HG03064 (cell line): ENCODE measurements around the gene DYNAP.

Experiments
- ATAC-seq: cut with Tn5 transposase; IDR thresholded peaks from one replicate; pipeline ENCODE4 v1.9.1; 2021; ENCODE audit warnings: low read depth; ENCODE audit not compliant: unreplicated experiment

DYNAP gene, protein sequence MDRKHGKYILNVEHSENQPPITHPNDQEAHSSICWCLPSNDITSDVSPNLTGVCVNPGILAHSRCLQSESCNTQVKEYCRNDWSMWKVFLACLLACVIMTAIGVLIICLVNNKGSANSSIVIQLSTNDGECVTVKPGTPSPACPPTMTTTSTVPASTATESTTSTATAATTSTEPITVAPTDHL

DNA sequence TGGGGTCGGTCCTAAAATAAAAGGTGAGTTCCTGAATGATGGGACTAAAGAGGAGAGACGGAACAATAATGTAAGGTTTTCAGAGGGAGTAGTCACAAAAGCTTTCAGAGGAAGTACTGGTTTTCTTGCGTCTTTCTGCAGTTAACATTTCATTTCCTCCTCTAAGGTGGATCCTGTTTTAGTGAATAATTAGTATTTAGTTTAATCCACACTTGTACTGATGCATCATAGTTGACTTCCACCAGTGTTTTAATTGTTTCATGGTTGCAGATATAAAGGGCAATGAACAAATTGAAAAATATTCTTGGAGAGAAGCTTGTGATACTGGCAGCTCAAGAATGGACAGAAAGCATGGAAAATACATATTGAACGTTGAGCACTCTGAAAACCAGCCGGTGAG lies at the start of gene DYNAP:
TSS of gene DYNAP (plus strand) at position 301 of the 400 bp plus-strand sequence. CDS start at position 339, 38 bp downstream.
- no peak for ATAC-seq

DNA sequence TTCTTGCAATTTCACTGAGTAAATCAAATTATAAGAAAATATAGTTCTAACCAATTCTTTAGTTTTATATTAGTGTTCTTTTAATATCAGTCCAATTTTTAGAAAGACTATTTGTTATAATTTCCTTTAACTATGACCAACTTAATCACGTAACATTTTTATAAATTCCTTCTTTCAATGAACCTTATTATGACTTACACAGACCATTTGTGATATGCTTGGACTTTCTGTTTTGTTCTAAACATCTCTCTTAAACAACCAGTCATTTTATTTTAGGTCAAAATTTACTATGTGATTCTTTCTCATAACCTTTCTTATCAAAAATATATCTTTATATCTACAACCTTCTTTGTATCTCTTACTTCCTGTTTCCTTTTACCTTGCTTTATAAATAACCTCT lies 39.5 kb upstream of the DYNAP start:
- ATAC-seq, result no peak

DNA sequence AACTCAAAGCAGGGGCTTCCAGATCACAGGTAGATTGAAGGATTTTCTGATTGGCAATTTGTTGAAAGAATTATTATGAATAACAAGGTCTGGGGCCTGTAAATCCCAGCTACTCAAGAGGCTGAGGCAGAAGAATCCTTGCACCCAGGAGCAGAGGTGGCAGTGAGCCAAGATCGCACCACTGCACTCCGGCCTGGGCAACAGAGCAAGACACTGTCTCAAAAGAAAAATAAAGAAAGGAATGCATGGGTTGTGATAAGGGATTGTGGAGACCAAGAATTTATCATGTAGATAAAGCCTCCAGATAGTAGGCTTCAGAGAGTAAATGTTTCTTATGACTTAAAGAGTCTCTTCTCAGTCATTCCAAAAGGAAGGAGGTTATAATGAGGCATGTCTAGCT lies 35.8 kb upstream of the DYNAP start:
- no peak for ATAC-seq

DNA sequence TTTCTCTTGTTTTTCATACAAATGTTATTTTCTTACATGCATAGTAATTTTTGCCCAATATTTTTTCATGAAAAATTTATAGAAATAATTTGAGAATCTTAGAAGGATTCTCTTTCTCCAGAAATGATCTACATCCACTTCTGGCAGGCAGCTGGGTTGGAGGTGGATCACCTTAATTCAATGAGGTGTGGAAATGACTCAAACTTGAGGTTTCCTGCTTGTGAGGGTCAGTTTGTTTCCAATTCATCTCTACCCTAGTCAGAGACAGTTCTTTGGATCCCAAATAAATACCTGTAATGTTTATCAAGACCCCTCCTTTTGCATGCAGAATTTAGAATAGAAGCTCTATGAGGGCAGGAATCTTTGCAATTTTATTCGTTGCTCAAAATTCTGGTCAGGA lies 35.0 kb upstream of the DYNAP start:
- ATAC-seq, result no peak

DNA sequence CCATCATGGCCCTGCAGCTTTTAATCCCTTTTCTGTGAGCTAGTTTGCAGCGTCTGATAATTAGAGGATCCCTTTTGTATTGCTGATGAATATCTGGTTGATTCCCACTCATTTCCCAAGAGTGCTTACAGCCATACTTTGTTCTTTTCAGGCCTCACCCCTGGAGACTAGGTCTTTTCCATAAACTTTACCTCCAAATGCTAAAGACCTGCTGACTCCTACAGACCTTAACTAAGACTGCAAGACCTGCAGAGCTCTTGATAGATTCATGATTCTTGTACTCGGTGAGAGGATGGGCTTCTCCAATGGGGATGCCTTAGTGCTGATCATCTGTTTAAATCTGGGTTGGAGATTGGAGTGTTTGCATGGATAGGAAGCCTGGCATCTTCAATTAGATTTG lies 33.1 kb upstream of the DYNAP start:
- no peak for ATAC-seq

DNA sequence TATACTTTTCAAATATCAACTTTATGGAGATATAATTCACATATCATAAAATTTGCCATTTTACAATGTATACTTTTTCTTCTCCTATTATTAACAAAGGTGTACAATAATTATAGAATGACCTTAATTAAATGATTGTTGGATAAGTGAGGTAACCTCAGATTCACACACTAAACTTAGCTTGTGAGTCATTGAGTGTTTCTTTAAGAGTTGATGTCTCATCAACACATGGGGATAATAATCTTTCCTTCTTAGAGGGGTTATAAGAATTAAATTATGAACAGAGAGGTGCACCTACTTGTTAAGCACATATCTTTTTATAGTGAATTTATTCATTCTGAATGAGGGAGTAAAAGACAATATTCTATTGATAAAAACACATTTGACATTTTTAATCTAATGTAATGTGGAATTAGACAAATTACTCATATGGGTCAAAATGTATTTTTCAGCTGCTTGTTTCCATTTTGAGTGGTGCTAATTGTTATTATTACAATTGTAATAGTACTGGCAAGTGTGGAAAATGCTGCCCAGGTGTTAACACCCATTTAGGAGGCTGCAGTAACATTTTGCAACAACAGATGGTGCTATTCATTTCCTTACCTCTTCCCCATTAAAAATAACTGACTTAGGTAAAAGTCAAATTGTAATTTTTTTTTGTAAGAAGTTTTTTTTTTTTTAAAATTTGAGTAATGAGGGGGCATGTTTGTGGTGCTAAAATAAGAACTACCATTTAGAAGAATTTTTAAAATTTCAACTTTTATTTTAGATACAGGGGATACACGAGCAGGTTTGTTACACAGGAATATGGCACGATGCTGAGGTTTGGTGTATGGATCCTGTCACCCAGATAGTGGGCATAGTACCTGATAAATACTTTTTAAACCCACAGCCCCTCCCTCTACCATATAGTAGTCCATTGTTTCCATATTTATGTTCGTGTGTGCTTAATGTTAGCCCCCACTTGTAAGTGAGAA lies 32.1 kb upstream of the DYNAP start:
- ATAC-seq, result no peak

DNA sequence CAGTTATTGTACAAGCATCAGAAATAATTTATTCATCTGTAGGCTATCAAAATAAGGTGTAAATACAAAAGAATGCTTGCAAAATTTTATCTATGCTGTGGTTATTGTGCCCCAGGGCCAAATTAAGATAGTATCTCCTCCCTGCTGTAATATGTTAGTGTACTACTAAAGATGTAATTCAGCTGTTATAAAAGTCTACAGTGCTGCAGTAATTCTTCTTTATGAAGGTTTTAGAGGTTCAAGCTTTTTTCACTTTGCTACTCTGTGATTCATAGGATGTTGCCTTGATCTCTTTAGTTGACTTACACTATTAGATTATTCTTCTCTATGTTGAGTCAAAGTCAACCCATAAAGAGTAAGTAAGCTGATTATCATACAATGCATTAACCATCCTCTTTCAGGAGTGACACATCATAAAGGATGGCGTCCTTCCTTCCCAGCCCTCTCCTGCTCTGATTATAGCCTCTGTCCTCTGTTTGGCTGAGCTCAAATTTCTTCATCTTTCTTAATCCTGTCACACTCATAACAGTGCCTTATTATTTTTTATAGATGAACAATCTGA lies 29.3 kb upstream of the DYNAP start:
- no peak for ATAC-seq

DNA sequence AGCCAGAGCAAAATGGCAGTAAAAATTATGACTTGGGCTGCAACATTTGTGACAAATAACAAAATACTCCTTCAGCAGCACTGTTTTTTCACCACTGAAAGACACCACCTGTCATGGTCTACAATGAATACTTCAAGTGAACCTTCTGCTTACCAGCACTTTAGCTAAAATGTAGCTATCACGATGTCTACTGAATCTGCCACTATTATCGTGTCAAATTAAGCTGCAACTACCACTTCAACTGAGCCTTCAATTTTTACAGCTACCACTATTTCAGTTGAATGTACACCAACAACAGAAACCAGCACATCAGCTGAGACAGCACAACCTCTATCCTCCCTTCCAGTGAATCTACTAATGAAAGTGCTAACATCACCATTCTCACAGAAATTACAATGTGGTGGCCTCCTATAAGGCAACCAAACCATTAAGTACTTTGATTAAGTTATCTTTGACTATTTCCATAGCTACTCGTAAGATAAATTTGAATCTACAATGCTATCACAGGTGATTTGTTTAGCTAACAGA lies 10.8 kb upstream of the DYNAP start:
- ATAC-seq, result no peak

DNA sequence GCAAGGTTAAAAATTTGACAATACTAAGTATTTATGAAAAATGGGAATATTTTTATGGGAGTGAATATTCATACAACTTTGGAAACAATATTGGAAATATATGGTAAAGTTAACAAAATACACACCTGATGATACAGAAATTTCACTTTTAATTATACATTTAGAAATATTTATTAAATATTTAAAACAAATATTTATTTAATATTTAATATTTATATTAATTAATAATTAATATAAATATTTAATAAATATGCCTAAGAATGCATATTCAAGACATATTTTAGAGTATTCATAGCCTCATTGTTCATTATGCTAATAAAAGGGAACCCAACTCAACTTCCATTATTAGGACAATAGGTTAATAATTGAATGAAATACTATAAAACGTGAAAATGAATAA lies 7.0 kb upstream of the DYNAP start:
- ATAC-seq, result no peak

DNA sequence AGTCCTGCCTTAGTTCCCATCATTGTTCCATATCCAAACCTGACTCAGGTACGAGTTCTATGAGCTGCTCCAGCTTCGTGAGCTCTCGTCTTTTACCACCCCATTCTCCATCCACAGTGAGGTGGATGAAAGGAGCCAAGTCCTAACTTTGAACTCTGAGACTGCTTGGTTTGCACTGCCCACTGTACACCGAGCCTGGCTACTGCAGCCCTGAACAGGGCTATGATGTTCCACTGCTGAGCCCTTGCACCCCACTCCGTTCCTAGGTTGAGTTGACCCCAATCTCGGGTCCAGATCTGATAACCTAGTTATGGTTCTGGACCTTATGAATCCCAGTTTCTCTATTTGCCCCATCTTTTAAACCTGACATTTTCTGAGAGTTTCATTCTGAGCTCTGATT lies 5.3 kb upstream of the DYNAP start:
- no peak for ATAC-seq

DNA sequence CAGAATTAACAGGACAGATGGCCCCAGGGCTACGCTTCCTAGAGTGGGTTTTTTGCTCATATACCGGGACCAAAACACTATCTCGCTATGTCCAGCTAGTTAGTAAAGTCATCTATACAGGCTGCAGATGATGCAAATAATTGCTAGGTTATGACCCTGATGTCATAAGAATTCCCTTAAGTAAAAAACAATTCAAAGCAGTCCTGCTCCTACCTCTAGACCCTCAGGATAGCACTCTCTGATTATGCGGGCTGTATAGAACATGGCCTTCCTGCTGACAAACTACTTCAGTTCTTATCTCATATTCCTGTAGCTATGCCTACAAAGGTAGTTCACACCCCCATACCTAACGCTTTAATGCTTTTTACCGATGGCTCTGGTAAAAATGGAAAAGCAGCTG lies 13.2 kb downstream of the DYNAP start:
- ATAC-seq, result no peak

DNA sequence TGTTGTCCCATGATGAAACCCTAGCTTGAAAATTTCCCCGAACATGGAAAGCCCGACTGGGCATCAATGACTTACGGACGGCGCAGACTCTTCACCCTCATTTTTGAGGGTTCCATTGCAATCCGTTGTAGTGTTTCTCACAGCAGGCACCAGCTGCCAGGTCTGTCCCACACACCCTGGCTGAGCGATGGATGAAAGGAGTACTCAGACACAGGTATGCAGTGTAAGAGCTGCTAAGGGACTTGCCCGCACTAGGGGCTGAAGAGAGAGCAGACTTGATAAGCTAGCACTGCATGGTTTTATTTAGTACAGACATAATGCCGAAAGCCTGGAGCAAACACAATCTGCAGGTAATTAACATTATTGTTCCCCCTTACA lies 15.8 kb downstream of the DYNAP start:
- ATAC-seq, result no peak

DNA sequence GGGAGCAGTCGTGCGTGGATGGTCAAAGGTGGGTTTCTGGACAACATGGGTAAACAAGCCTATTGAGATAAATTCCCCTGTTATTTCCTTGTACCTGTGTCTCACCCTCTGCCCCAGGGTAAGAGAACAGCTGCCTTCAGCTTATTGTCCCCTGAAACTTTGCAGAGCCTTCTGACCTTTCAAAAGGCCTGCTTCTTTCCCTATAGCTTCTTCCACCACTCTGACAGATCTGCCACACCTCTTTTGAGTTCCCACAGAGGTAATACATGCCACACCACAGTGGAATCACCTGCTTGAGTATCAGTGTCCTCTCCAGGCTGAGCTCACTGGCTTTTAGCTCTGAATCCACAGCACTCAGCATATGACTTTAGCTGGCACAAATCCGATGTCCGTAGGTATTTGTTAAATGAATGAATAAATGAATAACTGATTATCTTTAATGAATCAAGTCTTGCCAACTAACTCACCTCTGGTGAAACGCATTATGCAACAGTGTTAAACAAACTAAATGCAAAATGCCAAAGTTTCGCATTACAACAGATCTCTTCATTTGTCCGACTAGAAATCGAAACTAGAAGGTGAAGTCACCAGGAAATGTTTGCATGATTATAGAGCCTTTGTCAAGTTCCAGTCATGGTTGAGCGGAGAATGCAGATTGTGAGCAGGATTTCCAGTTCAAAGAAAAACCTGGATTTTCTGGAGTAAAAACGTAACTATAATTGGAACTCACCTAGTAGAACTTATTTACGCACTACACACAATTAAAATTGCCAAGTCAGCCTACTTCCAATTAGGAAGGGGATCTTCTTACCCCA lies 16.4 kb downstream of the DYNAP start:
- ATAC-seq, result no peak

DNA sequence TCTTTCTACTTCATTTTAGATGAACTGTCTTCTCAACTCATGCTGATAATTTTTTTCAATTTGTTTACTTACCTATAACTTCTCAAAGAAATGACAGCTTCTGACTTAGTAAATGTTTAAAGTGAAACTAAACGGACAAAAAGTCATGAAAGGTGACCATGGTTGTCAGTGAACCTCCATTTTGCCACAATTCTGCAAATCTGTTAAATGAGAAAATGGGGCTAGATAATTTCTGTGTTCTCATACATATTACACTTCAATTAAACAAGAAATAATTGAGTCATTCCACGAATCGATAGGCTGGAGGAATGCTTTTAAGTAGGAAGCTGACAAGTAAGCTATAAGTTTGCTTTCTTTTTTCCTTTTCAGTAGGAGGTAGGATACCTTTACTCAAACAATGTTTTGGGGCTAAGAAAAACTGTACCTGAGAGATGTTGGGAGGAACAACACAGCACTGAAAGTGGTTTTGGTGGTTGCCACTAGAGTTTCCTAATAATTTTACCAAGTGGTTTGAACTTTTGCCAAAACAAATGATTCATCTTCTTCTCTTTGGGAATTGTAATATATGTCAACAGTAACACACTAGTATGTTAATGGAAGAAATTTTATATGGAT lies 17.1 kb downstream of the DYNAP start:
- ATAC-seq, result no peak

DNA sequence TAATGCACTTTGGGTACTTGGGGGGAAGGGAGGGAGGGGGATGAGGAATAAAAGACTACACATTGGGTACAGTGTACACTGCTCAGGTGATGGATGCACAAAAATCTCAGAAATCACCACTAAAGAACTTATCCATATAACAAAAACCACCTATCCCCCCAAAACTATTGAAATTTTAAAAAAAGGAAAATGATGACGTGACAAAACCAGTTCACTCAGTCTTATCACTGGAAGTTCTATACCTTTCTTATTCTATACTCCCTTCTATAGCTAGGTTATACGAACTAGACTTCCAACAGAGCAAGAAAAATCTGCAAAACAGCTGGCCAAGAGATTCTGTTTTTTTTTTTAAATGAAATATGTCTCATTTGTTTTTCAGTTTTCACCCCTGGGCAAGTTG lies 20.8 kb downstream of the DYNAP start:
- ATAC-seq, result no peak

DNA sequence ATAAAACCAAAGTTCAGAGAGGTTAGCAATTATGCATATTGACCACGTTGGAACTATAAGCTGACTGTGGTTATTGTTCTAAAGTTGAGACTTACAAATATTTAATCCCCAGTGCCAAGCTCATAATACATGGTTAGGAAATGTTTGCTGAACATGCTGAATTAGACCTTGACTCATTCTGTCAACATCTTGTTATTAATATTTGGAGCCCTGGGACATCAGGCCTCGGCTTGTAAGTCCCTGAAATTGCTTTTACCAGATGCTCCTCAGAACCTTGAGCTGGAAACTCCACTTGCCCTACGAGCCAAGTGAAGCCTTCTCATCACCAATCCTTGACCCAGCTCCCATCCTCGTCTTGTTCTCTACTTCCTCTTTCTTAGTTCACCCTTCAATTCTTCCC lies 21.2 kb downstream of the DYNAP start:
- ATAC-seq, result no peak

DNA sequence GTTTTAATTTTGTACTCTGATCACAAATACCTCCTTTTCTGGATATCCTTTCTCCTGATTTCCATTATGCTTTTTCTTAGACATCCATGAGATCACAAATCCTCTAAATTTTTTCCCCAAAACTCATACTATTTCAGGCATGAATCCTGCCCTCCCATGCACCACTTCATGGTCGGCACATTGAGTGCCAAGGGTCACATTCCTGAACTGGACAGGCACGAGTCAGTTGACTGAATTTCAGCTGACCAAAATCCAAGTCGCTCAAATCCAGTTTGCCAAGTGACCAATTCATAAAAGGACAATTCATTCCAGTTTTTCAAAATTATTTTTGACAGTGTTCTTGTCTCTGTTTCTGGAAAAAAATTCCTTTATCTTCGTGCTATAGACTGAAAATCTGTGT lies 22.1 kb downstream of the DYNAP start:
- ATAC-seq, result no peak

DNA sequence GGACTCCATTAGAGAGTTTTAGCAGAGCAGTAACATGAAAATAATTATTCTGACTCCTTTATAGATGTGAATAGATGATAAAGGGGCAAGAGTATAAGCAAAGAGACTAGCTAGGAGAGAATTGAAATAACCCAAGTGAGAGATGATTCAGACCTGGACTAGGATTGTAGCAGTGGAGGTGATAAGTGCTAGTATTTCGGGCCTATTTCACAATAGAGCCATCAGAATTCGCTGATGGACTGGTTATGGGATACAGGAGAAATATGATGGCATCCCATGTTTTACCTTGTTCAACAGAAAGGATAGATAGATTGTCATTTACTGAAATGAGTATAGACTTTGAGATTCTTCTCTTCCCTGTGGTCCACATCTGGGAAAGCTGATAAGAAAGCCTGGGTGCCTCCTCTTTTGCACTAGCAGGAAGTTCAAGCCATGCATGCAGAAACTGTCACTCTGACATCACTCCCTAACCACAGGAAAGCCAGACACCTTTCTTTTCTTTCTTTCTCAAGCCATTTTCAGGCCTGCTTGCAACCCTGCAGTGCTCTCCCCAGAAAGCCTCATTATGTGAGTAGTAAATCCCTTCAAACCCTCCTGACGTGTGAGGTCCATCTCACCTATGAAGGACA lies 25.3 kb downstream of the DYNAP start:
- ATAC-seq, result peak; percentile 77

DNA sequence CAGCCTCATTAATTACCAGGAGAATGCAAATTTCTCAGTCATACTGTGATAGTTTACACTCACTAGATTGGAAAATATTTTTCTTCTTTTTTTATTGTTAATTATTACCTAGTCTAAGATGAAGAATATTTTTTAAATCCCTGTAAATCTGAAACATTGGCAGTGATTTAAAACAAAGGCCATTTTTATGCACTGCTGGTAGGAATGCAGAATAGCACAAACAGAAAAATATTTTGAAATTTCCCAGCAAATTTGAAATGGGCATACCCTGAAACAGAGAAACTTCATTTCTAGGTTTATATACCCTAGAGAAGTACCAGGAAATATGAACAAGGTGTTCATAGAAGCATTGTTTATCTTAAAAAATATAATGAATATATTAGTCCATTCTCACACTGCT lies 31.0 kb downstream of the DYNAP start:
- ATAC-seq, result no peak

DNA sequence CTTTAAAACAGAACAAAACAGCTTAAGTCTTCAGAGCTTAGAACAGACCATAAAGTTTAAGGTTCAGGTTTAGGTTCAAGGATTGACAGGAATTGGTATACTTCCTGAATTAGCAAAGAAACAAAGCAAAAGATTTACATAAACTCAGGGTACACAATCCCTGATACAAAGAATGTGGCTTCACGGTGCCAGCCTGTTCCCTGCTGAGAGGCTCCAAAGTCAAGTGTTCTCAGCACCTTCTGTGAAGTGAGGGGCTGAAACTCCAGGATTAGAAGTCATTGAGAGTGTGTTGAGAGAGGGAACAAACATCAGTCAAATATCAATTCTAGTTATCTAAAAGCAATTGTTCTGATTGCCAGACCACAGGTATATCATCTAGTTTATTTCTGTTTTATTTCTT lies 35.7 kb downstream of the DYNAP start:
- no peak for ATAC-seq
